Hepatocyte (in vitro differentiated cells): Measurements from ENCODE around the gene MMUT.

Experiments used
- EZH2 ChIP-seq: fragments of 200-600 bp; sonication (generic); IDR thresholded peaks from 2 replicates; pipeline ENCODE4 v1.6.1; 2016; ENCODE audit warnings: antibody characterized with exemption, mild to moderate bottlenecking, borderline replicate concordance
- TF ChIP-seq, protein P1 (sequence below): fragments of 200-600 bp; sonication (generic); IDR thresholded peaks from 2 replicates; pipeline ENCODE4 v1.5.1; 2016; ENCODE audit warnings: antibody characterized with exemption, mild to moderate bottlenecking; ENCODE audit not compliant: poor library complexity

DNA sequence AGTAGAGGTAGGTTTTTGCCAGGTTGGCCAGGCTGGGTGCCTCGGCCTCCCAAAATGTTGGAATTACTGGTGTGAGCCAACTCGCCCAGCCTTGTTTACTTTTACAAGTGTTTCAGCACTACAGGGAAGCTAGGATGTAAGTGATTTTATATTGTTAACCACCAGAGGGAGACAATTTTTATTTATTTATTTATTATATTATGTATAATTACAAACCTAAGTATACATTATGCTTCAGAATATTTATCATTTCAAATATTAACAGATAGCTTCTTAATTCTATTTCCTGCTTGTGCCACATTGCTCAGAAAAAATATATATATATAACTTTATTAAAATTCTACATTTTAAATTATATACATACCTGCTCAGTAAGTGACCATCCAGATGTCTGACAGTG lies 9.8 kb downstream of the MMUT start:
- TF ChIP-seq, protein P1, sequence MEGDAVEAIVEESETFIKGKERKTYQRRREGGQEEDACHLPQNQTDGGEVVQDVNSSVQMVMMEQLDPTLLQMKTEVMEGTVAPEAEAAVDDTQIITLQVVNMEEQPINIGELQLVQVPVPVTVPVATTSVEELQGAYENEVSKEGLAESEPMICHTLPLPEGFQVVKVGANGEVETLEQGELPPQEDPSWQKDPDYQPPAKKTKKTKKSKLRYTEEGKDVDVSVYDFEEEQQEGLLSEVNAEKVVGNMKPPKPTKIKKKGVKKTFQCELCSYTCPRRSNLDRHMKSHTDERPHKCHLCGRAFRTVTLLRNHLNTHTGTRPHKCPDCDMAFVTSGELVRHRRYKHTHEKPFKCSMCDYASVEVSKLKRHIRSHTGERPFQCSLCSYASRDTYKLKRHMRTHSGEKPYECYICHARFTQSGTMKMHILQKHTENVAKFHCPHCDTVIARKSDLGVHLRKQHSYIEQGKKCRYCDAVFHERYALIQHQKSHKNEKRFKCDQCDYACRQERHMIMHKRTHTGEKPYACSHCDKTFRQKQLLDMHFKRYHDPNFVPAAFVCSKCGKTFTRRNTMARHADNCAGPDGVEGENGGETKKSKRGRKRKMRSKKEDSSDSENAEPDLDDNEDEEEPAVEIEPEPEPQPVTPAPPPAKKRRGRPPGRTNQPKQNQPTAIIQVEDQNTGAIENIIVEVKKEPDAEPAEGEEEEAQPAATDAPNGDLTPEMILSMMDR, result peak; percentile 54
- no peak for TF ChIP-seq EZH2
